Brain microvascular endothelial cell (primary cell): ENCODE results near the gene BICDL1.
A peak's percentile ranks its signal among the peaks of the same experiment; 100 is the strongest.

Experiments used
- DNase-seq: peaks from one replicate; pipeline ENCODE4 v3.0.0-alpha.2; 2020
- H3K27ac ChIP-seq: fragments of 250-450 bp; sonication (Bioruptor Pico); 2 replicates; pipeline ENCODE4 v1.5.1; 2020; ENCODE audit warnings: mild to moderate bottlenecking, moderate library complexity
- H3K27me3 ChIP-seq: fragments of 250-450 bp; sonication (Bioruptor Pico); replicated peaks from 2 replicates; pipeline ENCODE4 v1.5.1; 2020; ENCODE audit warnings: mild to moderate bottlenecking
- H3K36me3 ChIP-seq: fragments of 250-450 bp; sonication (Bioruptor Pico); replicated peaks from 2 replicates; pipeline ENCODE4 v1.5.1; 2020; ENCODE audit warnings: mild to moderate bottlenecking
- H3K4me3 ChIP-seq: 2 replicates; pipeline ENCODE4 v1.5.1; 2011; ENCODE audit warnings: low read depth, mild to moderate bottlenecking, control low read depth, low read length, moderate library complexity
- CTCF ChIP-seq: IDR thresholded peaks from 2 replicates; pipeline ENCODE4 v1.5.1; 2011; ENCODE audit warnings: low read depth, mild to moderate bottlenecking, moderate library complexity, low read length, control low read depth, inconsistent platforms; ENCODE audit errors: missing control alignments
- in situ Hi-C: cut with HindIII; loops from 2 replicates; pipeline ENCODE4 v1.10.0; 2017; ENCODE audit warnings: low sequenced_read_pairs, low pct_ligation_motif_present

BICDL1 gene

GRCh38 chr12:120117961-120118320, 128.9 kb downstream of the BICDL1 start:
- Histone ChIP-seq H3K27ac (peak overlapping the region; percentile 58), H3K4me3 (peak overlapping the region; percentile 91), H3K27me3 (no peaks in the 10 kb centered on the region), H3K36me3 (no peaks in the 10 kb centered on the region)
- in situ Hi-C loops: no loop called here
- no peak for DNase-seq
- no peak for TF ChIP-seq CTCF

- no peak for DNase-seq
- in situ Hi-C loops: no loop called here
- H3K27ac ChIP-seq: peak overlapping the region; percentile 58
- peak overlapping the region; percentile 91 for H3K4me3 ChIP-seq
- H3K36me3 ChIP-seq: no peaks in the 10 kb centered on the region
- H3K27me3 ChIP-seq: no peaks in the 10 kb centered on the region
- TF ChIP-seq CTCF: no peak
Observed at GRCh38 chr12:120118321-120119061, 129.5 kb downstream of the BICDL1 start.

GRCh38 chr12:120119271-120119973, 130.4 kb downstream of the BICDL1 start:
- in situ Hi-C loops: no loop called here
- no peak for DNase-seq
- H3K27ac ChIP-seq: peak overlapping the region; percentile 58

GRCh38 chr12:120121343-120121742, 132.3 kb downstream of the BICDL1 start:
- TF ChIP-seq CTCF: no peak
- no peaks in the 10 kb centered on the region for H3K27me3 ChIP-seq
- H3K27ac ChIP-seq: no peak overlapping the region
- no peak for DNase-seq
- peaks cover 8% of the 10 kb centered on the region for H3K36me3 ChIP-seq
- in situ Hi-C loops: no loop called here
- no peak overlapping the region for H3K4me3 ChIP-seq

More at GRCh38 chr12:120119271-120119973, 130.4 kb downstream of the BICDL1 start:
- Histone ChIP-seq H3K4me3 (no peak overlapping the region), H3K27me3 (no peaks in the 10 kb centered on the region), H3K36me3 (no peaks in the 10 kb centered on the region)
- no peak for TF ChIP-seq CTCF

GRCh38 chr12:120121766-120122293, 132.8 kb downstream of the BICDL1 start:
- Histone ChIP-seq H3K27me3 (no peaks in the 10 kb centered on the region), H3K27ac (no peak overlapping the region), H3K36me3 (peaks cover 13% of the 10 kb centered on the region), H3K4me3 (no peak overlapping the region)
- no peak for DNase-seq
- in situ Hi-C loops: no loop called here
- TF ChIP-seq CTCF: no peak
